Progenitor cell of endocrine pancreas (in vitro differentiated cells): ENCODE measurements around the gene IL1RAPL2. TPM values are rescaled to one million over a fixed set of nuclear protein-coding genes. Genes with fewer than 3 reads are reported as not detected.

Experiments
- DNase-seq: peaks from one replicate; pipeline ENCODE4 v3.0.0; 2021; ENCODE audit warnings: low spot score; ENCODE audit not compliant: unreplicated experiment
- H3K27ac Mint-ChIP-seq: 2 replicates; pipeline ENCODE4 v1.8.0; 2021; ENCODE audit warnings: mild to moderate bottlenecking, moderate library complexity, mixed read lengths
- H3K27me3 Mint-ChIP-seq: 2 replicates; pipeline ENCODE4 v1.8.0; 2021; ENCODE audit warnings: mixed read lengths
- H3K36me3 Mint-ChIP-seq: 2 replicates; pipeline ENCODE4 v1.8.0; 2022; ENCODE audit warnings: mixed read lengths; ENCODE audit not compliant: insufficient read depth
- H3K4me1 Mint-ChIP-seq: 2 replicates; pipeline ENCODE4 v1.8.0; 2021; ENCODE audit warnings: low read depth, mixed read lengths
- H3K4me3 Mint-ChIP-seq: 2 replicates; pipeline ENCODE4 v1.8.0; 2021; ENCODE audit warnings: low read depth, mild to moderate bottlenecking, moderate library complexity, mixed read lengths
- H3K9me3 Mint-ChIP-seq: 2 replicates; pipeline ENCODE4 v1.8.0; 2021; ENCODE audit warnings: low read depth, mixed read lengths
- CTCF ChIP-seq: fragments of 200-600 bp; sonication (generic); IDR thresholded peaks from one replicate; pipeline ENCODE4 v1.5.0; 2021; ENCODE audit warnings: antibody characterized with exemption, mild to moderate bottlenecking; ENCODE audit not compliant: unreplicated experiment
- total RNA-seq: library from RNA; stranded (reverse); gene quantifications from 2 replicates; pipeline ENCODE4 v1.2.1, GENCODE V29; 2021

The IL1RAPL2 gene
- total RNA-seq, 1 donor from 2014 or later, result 0.91 TPM

- TF ChIP-seq CTCF, result no peak
- Mint-ChIP-seq H3K36me3 (peaks cover 2% of the 10 kb centered on the region), H3K27me3 (no peaks in the 10 kb centered on the region), H3K27ac (no peak overlapping the region), H3K9me3 (peaks cover 23% of the 10 kb centered on the region), H3K4me1 (peaks cover 4% of the 10 kb centered on the region), H3K4me3 (no peak overlapping the region)
- no peak for DNase-seq
These were observed 701.2 kb downstream of the IL1RAPL2 start for GRCh38 chrX:105267167-105267566.

- peaks cover 15% of the 10 kb centered on the region for H3K9me3 Mint-ChIP-seq
These were observed 703.4 kb downstream of the IL1RAPL2 start for GRCh38 chrX:105269386-105269785.

GRCh38 chrX:105273326-105273725, 707.3 kb downstream of the IL1RAPL2 start:
- H3K9me3 Mint-ChIP-seq, result peaks cover 17% of the 10 kb centered on the region

More at GRCh38 chrX:105269386-105269785, 703.4 kb downstream of the IL1RAPL2 start:
- Mint-ChIP-seq H3K27ac (no peak overlapping the region), H3K27me3 (no peaks in the 10 kb centered on the region), H3K4me1 (peaks cover 13% of the 10 kb centered on the region), H3K36me3 (peaks cover 2% of the 10 kb centered on the region), H3K4me3 (no peak overlapping the region)
- no peak for TF ChIP-seq CTCF
- DNase-seq, result no peak

GRCh38 chrX:105274091-105274490, 708.1 kb downstream of the IL1RAPL2 start:
- peaks cover 11% of the 10 kb centered on the region for H3K4me1 Mint-ChIP-seq
- no peak overlapping the region for H3K27ac Mint-ChIP-seq
- no peak overlapping the region for H3K4me3 Mint-ChIP-seq
- no peaks in the 10 kb centered on the region for H3K27me3 Mint-ChIP-seq
- H3K36me3 Mint-ChIP-seq, result peaks cover 2% of the 10 kb centered on the region
- no peak for DNase-seq
- H3K9me3 Mint-ChIP-seq, result peaks cover 22% of the 10 kb centered on the region
- no peak for TF ChIP-seq CTCF

More at GRCh38 chrX:105273326-105273725, 707.3 kb downstream of the IL1RAPL2 start:
- no peaks in the 10 kb centered on the region for H3K27me3 Mint-ChIP-seq
- no peak for TF ChIP-seq CTCF
- H3K4me3 Mint-ChIP-seq, result peak overlapping the region; percentile 31
- H3K4me1 Mint-ChIP-seq, result peaks cover 11% of the 10 kb centered on the region
- no peak for DNase-seq
- H3K27ac Mint-ChIP-seq, result peak overlapping the region; percentile 99
- peaks cover 2% of the 10 kb centered on the region for H3K36me3 Mint-ChIP-seq

- Mint-ChIP-seq H3K27me3 (no peaks in the 10 kb centered on the region), H3K9me3 (peaks cover 12% of the 10 kb centered on the region), H3K27ac (no peak overlapping the region), H3K4me1 (peaks cover 9% of the 10 kb centered on the region), H3K36me3 (no peaks in the 10 kb centered on the region), H3K4me3 (no peak overlapping the region)
- no peak for TF ChIP-seq CTCF
- no peak for DNase-seq
These were observed 711.1 kb downstream of the IL1RAPL2 start for GRCh38 chrX:105277132-105277531.
